Subcutaneous adipose tissue (tissue), 4 donors: ENCODE results near the gene AGR3. TPM values are rescaled to one million over a fixed set of nuclear protein-coding genes. Genes with fewer than 3 reads are reported as not detected.

Experiments
- CTCF ChIP-seq: fragments of 450-650 bp; IDR thresholded peaks from one replicate; pipeline ENCODE4 v1.5.1; 2016; ENCODE audit warnings: low read depth, mild to moderate bottlenecking, control low read depth, antibody characterized with exemption, moderate library complexity
- total RNA-seq, 4 donors: library from RNA; depleted of rRNA; stranded (reverse); fragments of >200 nt; gene quantifications; one replicate each; pipeline ENCODE4 v1.1.0, GENCODE V29; 2016

Gene AGR3
- total RNA-seq, 4 donors from 2014 or later: not detected

- no peak for TF ChIP-seq CTCF
Observed at GRCh38 chr7:16891874-16892643, 10.3 kb upstream of the AGR3 start.

- TF ChIP-seq CTCF: no peak
Observed at GRCh38 chr7:16891338-16891737, 9.6 kb upstream of the AGR3 start.

- TF ChIP-seq CTCF: no peak
Observed at GRCh38 chr7:16889851-16890415, 8.2 kb upstream of the AGR3 start.

- TF ChIP-seq CTCF: no peak
Observed at GRCh38 chr7:16889305-16889704, 7.5 kb upstream of the AGR3 start.

GRCh38 chr7:16883918-16884317 is 2.1 kb upstream of the AGR3 start:
- no peak for TF ChIP-seq CTCF

- TF ChIP-seq CTCF: no peak
Observed at GRCh38 chr7:16880554-16880953, 1.2 kb downstream of the AGR3 start.

- no peak for TF ChIP-seq CTCF
Observed at GRCh38 chr7:16879181-16879580, 2.6 kb downstream of the AGR3 start.
